Erythroblast (primary cell): ENCODE measurements around the gene BBS9.

Source experiments
- GATA1 ChIP-seq: IDR thresholded peaks from 2 replicates; pipeline ENCODE4 v1.6.1; 2011; ENCODE audit warnings: low read depth, mild to moderate bottlenecking, control low read depth, low read length, moderate library complexity
- POLR2A ChIP-seq: IDR thresholded peaks from 2 replicates; pipeline ENCODE4 v1.6.1; 2011; ENCODE audit warnings: mild to moderate bottlenecking, low read length

GRCh38 chr7:33623267-33623666, 493.9 kb downstream of the BBS9 start:
- no peak for TF ChIP-seq POLR2A
- TF ChIP-seq GATA1 = no peak
